Mesothelial cell of epicardium (in vitro differentiated cells): Measurements from ENCODE around the gene MMRN1. TPM values are rescaled to one million over a fixed set of nuclear protein-coding genes. Genes with fewer than 3 reads are reported as not detected.

Experiments
- DNase-seq, 2 experiments: peaks; one replicate each; pipeline ENCODE4 v3.0.0; 2021; ENCODE audit warnings: low spot score in 2 of 2; ENCODE audit not compliant: unreplicated experiment in 2 of 2
- H3K27ac Mint-ChIP-seq: 2 replicates; pipeline ENCODE4 v1.8.0; 2021; ENCODE audit warnings: mixed read lengths
- H3K27me3 Mint-ChIP-seq: 2 replicates; pipeline ENCODE4 v1.8.0; 2021; ENCODE audit warnings: low read depth, mixed read lengths
- H3K36me3 Mint-ChIP-seq: 2 replicates; pipeline ENCODE4 v1.8.0; 2021; ENCODE audit warnings: mixed read lengths
- H3K4me1 Mint-ChIP-seq: 2 replicates; pipeline ENCODE4 v1.8.0; 2021; ENCODE audit warnings: mixed read lengths
- H3K4me3 Mint-ChIP-seq: 2 replicates; pipeline ENCODE4 v1.8.0; 2021; ENCODE audit warnings: mild to moderate bottlenecking, moderate library complexity, mixed read lengths
- H3K9me3 Mint-ChIP-seq: 2 replicates; pipeline ENCODE4 v1.8.0; 2021; ENCODE audit warnings: mixed read lengths
- CTCF ChIP-seq: fragments of 200-600 bp; sonication (generic); IDR thresholded peaks from one replicate; pipeline ENCODE4 v1.5.0; 2021; ENCODE audit warnings: antibody characterized with exemption; ENCODE audit not compliant: unreplicated experiment
- total RNA-seq: library from RNA; stranded (reverse); gene quantifications from 3 replicates; pipeline ENCODE4 v1.2.1, GENCODE V29; 2021

The MMRN1 gene
- total RNA-seq, 1 donor from 2014 or later: not detected

DNA sequence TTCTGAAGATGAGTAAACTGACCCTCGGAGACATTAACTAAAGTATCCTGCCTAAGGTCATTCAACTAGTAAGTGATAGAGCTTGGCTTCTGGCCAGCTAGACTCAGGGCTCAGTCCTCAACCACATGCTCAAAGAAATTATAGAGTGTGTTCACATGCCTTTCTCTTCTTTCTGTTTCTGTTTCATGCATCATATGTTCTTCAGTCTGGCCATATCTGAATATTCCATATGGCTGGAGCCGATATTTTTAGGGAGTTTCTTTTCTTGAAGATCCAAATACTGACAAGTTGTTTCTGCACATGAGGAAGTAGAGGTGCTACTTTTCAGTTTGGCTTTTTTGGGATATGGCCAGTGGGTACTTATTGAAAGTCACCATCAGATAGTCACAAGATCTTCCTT lies 44.9 kb downstream of the MMRN1 start:
- no peak for DNase-seq
- peaks cover 7% of the 10 kb centered on the region for H3K4me1 Mint-ChIP-seq
- TF ChIP-seq CTCF: no peak
- H3K27ac Mint-ChIP-seq: no peak overlapping the region
- H3K36me3 Mint-ChIP-seq: no peaks in the 10 kb centered on the region
- H3K27me3 Mint-ChIP-seq: no peaks in the 10 kb centered on the region
- peaks cover 5% of the 10 kb centered on the region for H3K9me3 Mint-ChIP-seq
- no peak overlapping the region for H3K4me3 Mint-ChIP-seq

DNA sequence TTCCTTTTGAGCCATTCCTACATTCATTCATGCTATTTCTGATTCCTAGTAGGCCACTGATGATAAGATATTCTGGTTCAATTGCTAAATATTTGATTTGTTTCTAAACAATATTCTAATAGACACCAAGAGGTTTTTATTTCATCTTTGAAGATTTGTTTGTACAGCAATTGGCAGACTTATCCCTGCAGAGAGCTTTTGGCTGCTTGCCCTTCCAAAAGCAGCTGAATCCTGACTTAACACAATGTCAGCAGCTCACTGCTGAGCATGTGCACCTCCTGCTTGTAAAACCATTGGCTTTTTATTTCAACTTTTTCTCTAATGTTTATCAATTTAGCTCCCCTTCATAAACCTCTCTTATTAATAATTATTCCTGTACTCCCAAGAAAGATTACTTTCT lies 45.3 kb downstream of the MMRN1 start:
- DNase-seq: no peak
- H3K27me3 Mint-ChIP-seq: no peaks in the 10 kb centered on the region
- H3K4me3 Mint-ChIP-seq: no peak overlapping the region
- H3K36me3 Mint-ChIP-seq: no peaks in the 10 kb centered on the region
- TF ChIP-seq CTCF: no peak
- H3K27ac Mint-ChIP-seq: no peak overlapping the region
- H3K9me3 Mint-ChIP-seq: peaks cover 5% of the 10 kb centered on the region
- H3K4me1 Mint-ChIP-seq: peaks cover 7% of the 10 kb centered on the region

DNA sequence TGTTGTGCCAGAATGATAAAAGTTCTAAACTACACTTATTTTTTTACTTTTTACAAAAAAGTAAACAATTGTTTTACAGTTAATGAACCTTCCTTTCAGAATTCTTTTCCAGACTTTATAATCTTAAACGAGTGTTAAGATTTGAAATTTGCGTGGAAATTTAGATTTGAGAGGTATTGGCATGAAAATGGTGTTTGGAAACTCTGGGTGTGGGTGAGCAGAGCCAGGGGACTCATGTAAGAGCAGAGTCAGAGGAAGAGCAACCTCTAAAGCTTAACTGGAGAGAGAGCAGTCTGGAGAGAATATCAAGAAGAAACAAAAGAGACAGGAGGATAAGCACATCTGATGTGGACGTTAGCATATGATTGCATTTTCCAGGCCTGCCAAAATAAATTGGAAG lies 48.2 kb downstream of the MMRN1 start:
- Mint-ChIP-seq H3K27me3 (no peaks in the 10 kb centered on the region), H3K27ac (no peak overlapping the region), H3K9me3 (no peaks in the 10 kb centered on the region), H3K36me3 (no peaks in the 10 kb centered on the region), H3K4me1 (peaks cover 7% of the 10 kb centered on the region), H3K4me3 (no peak overlapping the region)
- TF ChIP-seq CTCF: no peak
- DNase-seq: no peak

DNA sequence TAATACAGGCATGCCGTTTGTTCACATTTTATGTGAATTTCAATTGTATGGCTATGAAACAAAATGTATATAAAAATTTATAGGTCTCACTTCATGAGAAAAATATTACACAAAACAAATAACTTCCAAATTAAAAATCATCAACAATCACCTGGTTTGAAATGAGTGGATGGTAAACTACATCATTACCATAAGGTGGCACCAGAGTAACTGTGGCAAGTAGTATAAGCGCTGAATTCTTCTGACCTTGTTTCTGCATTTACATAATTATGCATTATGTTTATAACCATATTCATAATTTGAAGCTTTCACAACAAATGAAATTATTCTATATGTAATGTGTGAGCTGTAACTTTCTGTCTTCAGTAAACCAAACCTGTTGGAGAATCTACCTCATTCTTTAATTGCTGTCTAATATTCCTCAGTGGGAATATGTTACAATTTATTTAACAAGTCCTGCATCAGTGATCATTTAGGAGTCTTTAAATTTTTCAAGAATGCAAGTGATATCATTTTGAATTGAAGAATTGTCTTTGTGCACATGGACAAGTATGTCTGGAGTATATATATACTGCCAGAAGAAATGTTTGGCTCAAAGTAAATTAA lies 55.2 kb downstream of the MMRN1 start:
- TF ChIP-seq CTCF: peak; percentile 21
- Mint-ChIP-seq H3K27ac (no peak overlapping the region), H3K36me3 (no peaks in the 10 kb centered on the region), H3K4me1 (peaks cover 6% of the 10 kb centered on the region), H3K4me3 (no peak overlapping the region), H3K27me3 (peaks cover 4% of the 10 kb centered on the region), H3K9me3 (no peaks in the 10 kb centered on the region)
- no peak for DNase-seq

DNA sequence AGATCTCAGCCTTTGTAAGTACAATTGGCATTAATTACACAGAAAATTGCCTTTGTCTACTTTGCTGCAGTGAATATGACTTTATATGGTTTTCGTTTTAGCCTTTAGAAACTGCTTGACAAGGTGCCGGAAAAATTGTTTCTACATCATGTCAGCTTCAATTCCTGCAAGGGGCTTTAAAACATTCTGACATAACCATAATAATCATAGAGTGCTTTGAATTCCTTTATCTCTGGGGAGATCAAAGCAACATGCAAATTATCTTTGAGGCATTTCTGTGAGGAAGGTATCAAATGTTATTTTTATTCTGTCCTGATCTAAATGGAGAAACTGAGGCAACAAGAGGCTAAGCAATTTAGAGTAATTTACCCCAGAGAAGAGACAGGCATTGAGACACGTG lies 57.8 kb downstream of the MMRN1 start:
- no peak for DNase-seq
- Mint-ChIP-seq H3K4me3 (no peak overlapping the region), H3K4me1 (peaks cover 6% of the 10 kb centered on the region), H3K36me3 (no peaks in the 10 kb centered on the region), H3K27me3 (peaks cover 4% of the 10 kb centered on the region), H3K9me3 (no peaks in the 10 kb centered on the region), H3K27ac (no peak overlapping the region)
- TF ChIP-seq CTCF: no peak
